Measurements from ENCODE around the gene FIBP.

- TF ChIP-seq CTCF (IDR thresholded peaks at IDR 0.05; ENCODE audit: poor library complexity, severe bottlenecking) (no peak), EZH2 (IDR thresholded peaks at IDR 0.05; ENCODE audit: borderline replicate concordance, insufficient read depth, low read length, poor library complexity, severe bottlenecking) (no peak), EP300 (conservative IDR thresholded peaks at IDR 0.05; ENCODE audit: poor library complexity, severe bottlenecking) (no peak), MXI1 (conservative IDR thresholded peaks at IDR 0.05; ENCODE audit: poor library complexity, severe bottlenecking) (no peak), RAD21 (conservative IDR thresholded peaks at IDR 0.05) (no peak)
Measured at GRCh38 chr11:65852508-65853245, 35.6 kb downstream of the FIBP start.

All from neural cell (in vitro differentiated cells).